HL-60 (cell line): Measurements from ENCODE around the gene UGT2B7.

Source experiments
- GABPA ChIP-seq: IDR thresholded peaks from 2 replicates; pipeline ENCODE4 v1.6.1; 2012; ENCODE audit warnings: low read depth
- POLR2AphosphoS5 ChIP-seq: IDR thresholded peaks from 2 replicates; pipeline ENCODE4 v1.6.1; 2012; ENCODE audit warnings: low read depth
- SPI1 ChIP-seq: IDR thresholded peaks from 2 replicates; pipeline ENCODE4 v1.6.1; 2012; ENCODE audit warnings: low read depth, mild to moderate bottlenecking, borderline replicate concordance
- TF ChIP-seq, protein P1 (sequence below): IDR thresholded peaks from one replicate; pipeline ENCODE4 v1.5.1; 2011; ENCODE audit warnings: low read length, control low read depth, inconsistent platforms; ENCODE audit not compliant: insufficient read depth
- TF ChIP-seq, protein P2 (sequence below): IDR thresholded peaks from 2 replicates; pipeline ENCODE4 v1.6.1; 2012; ENCODE audit warnings: low read depth; ENCODE audit not compliant: insufficient replicate concordance

DNA sequence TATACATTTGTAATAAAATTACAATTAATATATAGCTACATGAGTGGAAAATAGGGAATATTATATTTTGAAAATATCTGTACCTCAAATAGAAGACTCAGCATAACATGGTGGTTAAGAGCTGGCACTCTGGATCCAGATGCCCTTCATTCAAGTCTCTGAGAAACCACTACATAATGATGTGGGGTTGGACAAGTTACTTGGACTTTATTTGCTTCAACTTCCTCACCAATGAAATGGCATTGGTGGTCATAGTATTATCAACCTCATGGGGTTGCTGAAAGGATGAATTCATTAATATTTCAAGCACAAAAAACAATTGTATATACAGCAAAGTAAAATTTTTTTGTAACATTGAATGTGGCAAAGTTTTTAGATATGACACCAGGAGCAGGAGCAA lies 46.4 kb upstream of the UGT2B7 start:
- TF ChIP-seq, protein P1, sequence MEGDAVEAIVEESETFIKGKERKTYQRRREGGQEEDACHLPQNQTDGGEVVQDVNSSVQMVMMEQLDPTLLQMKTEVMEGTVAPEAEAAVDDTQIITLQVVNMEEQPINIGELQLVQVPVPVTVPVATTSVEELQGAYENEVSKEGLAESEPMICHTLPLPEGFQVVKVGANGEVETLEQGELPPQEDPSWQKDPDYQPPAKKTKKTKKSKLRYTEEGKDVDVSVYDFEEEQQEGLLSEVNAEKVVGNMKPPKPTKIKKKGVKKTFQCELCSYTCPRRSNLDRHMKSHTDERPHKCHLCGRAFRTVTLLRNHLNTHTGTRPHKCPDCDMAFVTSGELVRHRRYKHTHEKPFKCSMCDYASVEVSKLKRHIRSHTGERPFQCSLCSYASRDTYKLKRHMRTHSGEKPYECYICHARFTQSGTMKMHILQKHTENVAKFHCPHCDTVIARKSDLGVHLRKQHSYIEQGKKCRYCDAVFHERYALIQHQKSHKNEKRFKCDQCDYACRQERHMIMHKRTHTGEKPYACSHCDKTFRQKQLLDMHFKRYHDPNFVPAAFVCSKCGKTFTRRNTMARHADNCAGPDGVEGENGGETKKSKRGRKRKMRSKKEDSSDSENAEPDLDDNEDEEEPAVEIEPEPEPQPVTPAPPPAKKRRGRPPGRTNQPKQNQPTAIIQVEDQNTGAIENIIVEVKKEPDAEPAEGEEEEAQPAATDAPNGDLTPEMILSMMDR: no peak
- TF ChIP-seq POLR2AphosphoS5 (no peak), GABPA (no peak), SPI1 (no peak)
- TF ChIP-seq, protein P2, sequence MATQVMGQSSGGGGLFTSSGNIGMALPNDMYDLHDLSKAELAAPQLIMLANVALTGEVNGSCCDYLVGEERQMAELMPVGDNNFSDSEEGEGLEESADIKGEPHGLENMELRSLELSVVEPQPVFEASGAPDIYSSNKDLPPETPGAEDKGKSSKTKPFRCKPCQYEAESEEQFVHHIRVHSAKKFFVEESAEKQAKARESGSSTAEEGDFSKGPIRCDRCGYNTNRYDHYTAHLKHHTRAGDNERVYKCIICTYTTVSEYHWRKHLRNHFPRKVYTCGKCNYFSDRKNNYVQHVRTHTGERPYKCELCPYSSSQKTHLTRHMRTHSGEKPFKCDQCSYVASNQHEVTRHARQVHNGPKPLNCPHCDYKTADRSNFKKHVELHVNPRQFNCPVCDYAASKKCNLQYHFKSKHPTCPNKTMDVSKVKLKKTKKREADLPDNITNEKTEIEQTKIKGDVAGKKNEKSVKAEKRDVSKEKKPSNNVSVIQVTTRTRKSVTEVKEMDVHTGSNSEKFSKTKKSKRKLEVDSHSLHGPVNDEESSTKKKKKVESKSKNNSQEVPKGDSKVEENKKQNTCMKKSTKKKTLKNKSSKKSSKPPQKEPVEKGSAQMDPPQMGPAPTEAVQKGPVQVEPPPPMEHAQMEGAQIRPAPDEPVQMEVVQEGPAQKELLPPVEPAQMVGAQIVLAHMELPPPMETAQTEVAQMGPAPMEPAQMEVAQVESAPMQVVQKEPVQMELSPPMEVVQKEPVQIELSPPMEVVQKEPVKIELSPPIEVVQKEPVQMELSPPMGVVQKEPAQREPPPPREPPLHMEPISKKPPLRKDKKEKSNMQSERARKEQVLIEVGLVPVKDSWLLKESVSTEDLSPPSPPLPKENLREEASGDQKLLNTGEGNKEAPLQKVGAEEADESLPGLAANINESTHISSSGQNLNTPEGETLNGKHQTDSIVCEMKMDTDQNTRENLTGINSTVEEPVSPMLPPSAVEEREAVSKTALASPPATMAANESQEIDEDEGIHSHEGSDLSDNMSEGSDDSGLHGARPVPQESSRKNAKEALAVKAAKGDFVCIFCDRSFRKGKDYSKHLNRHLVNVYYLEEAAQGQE: no peak
